PC-9 (cell line): ENCODE results near the gene SLC7A4. TPM values are rescaled to one million over a fixed set of nuclear protein-coding genes. Genes with fewer than 3 reads are reported as not detected.

Source experiments
- BruUV-seq: library from RNA; stranded (reverse); fragments of 400-500 nt; replicated peaks from 2 replicates; lab custom pipeline; 2021; lab: Mats Ljungman, UMichigan
- CTCF ChIA-PET: fragments of 300-600 bp; sonication (Branson Sonifier 250); formaldehyde crosslinking; loops from one replicate; lab custom pipeline; 2022; ENCODE audit warnings: antibody characterized with exemption; lab: Charles Lee
- POLR2A ChIA-PET: fragments of 300-600 bp; sonication (Branson Sonifier 250); formaldehyde crosslinking; loops from one replicate; lab custom pipeline; 2022; ENCODE audit warnings: antibody characterized with exemption; ENCODE audit not compliant: unreplicated experiment; lab: Charles Lee
- DNase-seq, 2 experiments: peaks; one replicate each; pipeline versions ENCODE4 v3.0.0 to v3.0.0-alpha.2; 2015 to 2022; ENCODE audit warnings: mixed read lengths in 1 of 2
- H2AFZ ChIP-seq: fragments of 200-600 bp; sonication (generic); 2 replicates; pipeline ENCODE4 v1.8.1; 2017; ENCODE audit warnings: antibody characterized with exemption
- H3F3A ChIP-seq: fragments of 200-600 bp; sonication (generic); 2 replicates; pipeline ENCODE4 v1.8.1; 2017; ENCODE audit warnings: antibody characterized with exemption, mild to moderate bottlenecking, low read depth; ENCODE audit not compliant: insufficient read depth
- H3K27ac ChIP-seq: fragments of 200-600 bp; sonication (generic); 2 replicates; pipeline ENCODE4 v1.6.1; 2016; ENCODE audit warnings: mixed run types
- H3K27me3 ChIP-seq: fragments of 200-600 bp; sonication (generic); 2 replicates; pipeline ENCODE4 v1.6.1; 2016; ENCODE audit warnings: low read depth, mixed run types; ENCODE audit not compliant: insufficient read depth
- H3K36me3 ChIP-seq: fragments of 200-600 bp; sonication (generic); 2 replicates; pipeline ENCODE4 v1.6.1; 2016; ENCODE audit warnings: low read depth, mixed run types
- H3K4me1 ChIP-seq: fragments of 200-600 bp; sonication (generic); replicated peaks from 2 replicates; pipeline ENCODE4 v1.6.1; 2016; ENCODE audit warnings: mixed run types; ENCODE audit not compliant: insufficient read depth
- H3K4me2 ChIP-seq: fragments of 200-600 bp; sonication (generic); 2 replicates; pipeline ENCODE4 v1.6.1; 2017; ENCODE audit warnings: mixed run types
- H3K4me3 ChIP-seq: fragments of 200-600 bp; sonication (generic); 2 replicates; pipeline ENCODE4 v1.6.1; 2016; ENCODE audit warnings: mixed run types
- H3K79me2 ChIP-seq: fragments of 200-600 bp; sonication (generic); 2 replicates; pipeline ENCODE4 v1.6.1; 2017; ENCODE audit warnings: low read depth, mixed run types
- H3K9me2 ChIP-seq: fragments of 200-600 bp; sonication (generic); 2 replicates; pipeline ENCODE4 v1.8.1; 2017; ENCODE audit warnings: mild to moderate bottlenecking; ENCODE audit not compliant: insufficient read depth
- H3K9me3 ChIP-seq: fragments of 200-600 bp; sonication (generic); 2 replicates; pipeline ENCODE4 v1.8.1; 2016; ENCODE audit warnings: low read depth; ENCODE audit not compliant: insufficient read depth
- H4K20me1 ChIP-seq: fragments of 200-600 bp; sonication (generic); 2 replicates; pipeline ENCODE4 v1.8.1; 2017; ENCODE audit not compliant: insufficient read depth
- CTCF ChIP-seq: fragments of 200-600 bp; sonication (generic); conservative IDR thresholded peaks from 2 replicates; pipeline ENCODE4 v1.6.1; 2017; ENCODE audit warnings: mixed run types, antibody characterized with exemption, mild to moderate bottlenecking, moderate library complexity
- EZH2 ChIP-seq: fragments of 200-600 bp; sonication (generic); IDR thresholded peaks from 2 replicates; pipeline ENCODE4 v1.8.0; 2017; ENCODE audit warnings: antibody characterized with exemption, low read depth
- intact Hi-C: fragments of 100-400 bp; cut with micrococcal nuclease; formaldehyde crosslinking; loops from one replicate; pipeline ENCODE4 v1.10.0; 2022; ENCODE audit not compliant: unreplicated experiment
- total RNA-seq: library from RNA; stranded (reverse); gene quantifications from 2 replicates; pipeline ENCODE4 v1.2.3, GENCODE V29; 2021

The SLC7A4 gene
- total RNA-seq, 1 experiment from 2014 or later: not detected

DNA sequence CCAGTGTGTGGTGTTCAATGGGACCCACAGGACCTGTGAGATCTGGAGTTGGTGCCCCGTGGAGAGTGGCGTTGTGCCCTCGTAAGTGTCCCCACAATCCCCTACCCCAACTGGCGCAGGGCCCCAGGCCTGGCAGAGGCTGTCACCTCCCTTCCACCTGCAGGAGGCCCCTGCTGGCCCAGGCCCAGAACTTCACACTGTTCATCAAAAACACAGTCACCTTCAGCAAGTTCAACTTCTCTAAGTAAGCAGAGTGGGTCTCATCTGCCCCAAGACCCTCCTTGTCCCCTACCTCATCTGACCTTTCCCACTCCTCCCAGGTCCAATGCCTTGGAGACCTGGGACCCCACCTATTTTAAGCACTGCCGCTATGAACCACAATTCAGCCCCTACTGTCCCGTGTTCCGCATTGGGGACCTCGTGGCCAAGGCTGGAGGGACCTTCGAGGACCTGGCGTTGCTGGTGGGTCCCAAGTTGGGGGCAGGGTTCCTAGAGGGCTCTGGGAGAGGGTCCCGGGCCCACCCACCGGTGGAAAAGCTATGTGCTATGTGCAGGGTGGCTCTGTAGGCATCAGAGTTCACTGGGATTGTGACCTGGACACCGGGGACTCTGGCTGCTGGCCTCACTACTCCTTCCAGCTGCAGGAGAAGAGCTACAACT, 9.3 kb downstream of the SLC7A4 start:
- ChIA-PET CTCF (interaction anchor here (0.5 to 0.6 kb wide), 2 partner anchors 106 to 137 kb away, joined by 3 to 7 read pairs; partner anchors contain the start of gene CRKL), POLR2A (no interaction called here)
- no peak overlapping the region for H3K27ac ChIP-seq
- no peak overlapping the region for H3K4me2 ChIP-seq
- no peaks in the 10 kb centered on the region for H3K36me3 ChIP-seq
- H3K27me3 ChIP-seq: no peaks in the 10 kb centered on the region
- no peaks in the 10 kb centered on the region for H3F3A ChIP-seq
- no peaks in the 10 kb centered on the region for H3K9me2 ChIP-seq
- no peak overlapping the region for H2AFZ ChIP-seq
- BruUV-seq: no TSS peak
- intact Hi-C loops: no loop called here
- H3K9me3 ChIP-seq: no peaks in the 10 kb centered on the region
- H3K79me2 ChIP-seq: no peaks in the 10 kb centered on the region
- H4K20me1 ChIP-seq: no peaks in the 10 kb centered on the region
- TF ChIP-seq CTCF (no peak; the same call in 1 of the 2 replicates), EZH2 (no peak)
- no peaks in the 10 kb centered on the region for H3K4me1 ChIP-seq
- H3K4me3 ChIP-seq: no peak overlapping the region
- no peak for DNase-seq

DNA sequence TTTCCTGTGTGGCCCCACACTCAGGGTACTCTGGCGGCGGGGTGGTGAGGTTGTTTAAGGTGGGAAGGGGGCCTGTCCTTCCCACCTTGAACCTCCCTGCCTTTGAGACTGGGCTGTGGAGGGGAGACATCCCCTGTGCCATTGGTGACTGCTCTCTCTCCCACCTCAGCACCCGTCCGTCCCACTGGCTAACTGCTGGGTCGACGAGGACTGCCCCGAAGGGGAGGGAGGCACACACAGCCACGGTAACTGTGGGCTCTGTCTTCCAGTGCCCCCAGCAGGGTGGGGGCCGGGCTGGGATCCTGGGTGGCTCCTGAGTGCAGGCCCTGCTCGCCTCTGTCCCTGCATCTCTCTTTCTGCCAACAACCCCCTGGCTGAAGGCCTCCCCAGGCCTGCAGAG, 9.9 kb downstream of the SLC7A4 start:
- no peak overlapping the region for H3K27ac ChIP-seq
- H3K4me3 ChIP-seq: no peak overlapping the region
- H3K79me2 ChIP-seq: no peaks in the 10 kb centered on the region
- no peaks in the 10 kb centered on the region for H3K27me3 ChIP-seq
- no peaks in the 10 kb centered on the region for H3K9me2 ChIP-seq
- intact Hi-C loops: no loop called here
- no peak overlapping the region for H3K4me2 ChIP-seq
- no peak overlapping the region for H2AFZ ChIP-seq
- no peak for DNase-seq
- no peak for TF ChIP-seq EZH2
- no peak for TF ChIP-seq CTCF
- no peaks in the 10 kb centered on the region for H3K36me3 ChIP-seq
- H3K9me3 ChIP-seq: no peaks in the 10 kb centered on the region
- BruUV-seq: no TSS peak
- no peaks in the 10 kb centered on the region for H3F3A ChIP-seq
- H3K4me1 ChIP-seq: no peaks in the 10 kb centered on the region
- CTCF ChIA-PET: no interaction called here
- POLR2A ChIA-PET: no interaction called here
- H4K20me1 ChIP-seq: no peaks in the 10 kb centered on the region

- POLR2A ChIA-PET: no interaction called here
- no TSS peak for BruUV-seq
Observed at GRCh38 chr22:21020802-21021429, 11.4 kb downstream of the SLC7A4 start.

More at GRCh38 chr22:21020802-21021429, 11.4 kb downstream of the SLC7A4 start:
- Histone ChIP-seq H4K20me1 (no peaks in the 10 kb centered on the region), H3K36me3 (no peaks in the 10 kb centered on the region), H3K4me2 (no peak overlapping the region), H3K79me2 (no peaks in the 10 kb centered on the region), H3K4me3 (no peak overlapping the region), H3K27me3 (no peaks in the 10 kb centered on the region), H3K4me1 (no peaks in the 10 kb centered on the region), H3K27ac (no peak overlapping the region), H3K9me2 (no peaks in the 10 kb centered on the region), H2AFZ (no peak overlapping the region), H3F3A (no peaks in the 10 kb centered on the region), H3K9me3 (no peaks in the 10 kb centered on the region)
- TF ChIP-seq EZH2 (no peak), CTCF (peak; percentile 49)
- DNase-seq: no peak
- intact Hi-C loops: no loop called here
- CTCF ChIA-PET: interaction anchor here (0.7 kb wide), 1 partner anchor 243 kb away, joined by 3 read pairs; no protein-coding TSS in a partner anchor
